Testis (tissue), 2 donors: ENCODE measurements around the gene USF1.

Source experiments
- CTCF ChIP-seq, 3 experiments: fragments of 450-650 bp in 2 of 3; fragments of 200-600 bp in 1 of 3; sonication (generic) in 1 of 3; IDR thresholded peaks; one replicate each; pipeline ENCODE4 v1.5.1; 2016 to 2019; ENCODE audit warnings: antibody characterized with exemption in 3 of 3, mild to moderate bottlenecking in 2 of 3, moderate library complexity in 1 of 3
- POLR2A ChIP-seq: fragments of 450-650 bp; IDR thresholded peaks from one replicate; pipeline ENCODE4 v1.6.1; 2017; ENCODE audit warnings: antibody characterized with exemption, mild to moderate bottlenecking, moderate library complexity

GRCh38 chr1:161088587-161089110 lies 42.9 kb upstream of the USF1 start:
- no peak for TF ChIP-seq CTCF (IDR thresholded peaks at IDR 0.05)
- TF ChIP-seq POLR2A = no peak
